AG10803 (cell line): ENCODE data around the gene FAM120C.

Source experiments
- DNase-seq: peaks from one replicate; pipeline ENCODE4 v3.0.0; 2010; ENCODE audit warnings: low read depth
- H3K4me3 ChIP-seq: 2 replicates; pipeline ENCODE4 v1.5.1; 2011; ENCODE audit warnings: mild to moderate bottlenecking, low read length, control low read depth
- TF ChIP-seq, protein P1 (sequence below): conservative IDR thresholded peaks from 2 replicates; pipeline ENCODE4 v1.5.1; 2011; ENCODE audit warnings: mild to moderate bottlenecking, low read length, control low read depth, inconsistent platforms

The FAM120C gene

DNA sequence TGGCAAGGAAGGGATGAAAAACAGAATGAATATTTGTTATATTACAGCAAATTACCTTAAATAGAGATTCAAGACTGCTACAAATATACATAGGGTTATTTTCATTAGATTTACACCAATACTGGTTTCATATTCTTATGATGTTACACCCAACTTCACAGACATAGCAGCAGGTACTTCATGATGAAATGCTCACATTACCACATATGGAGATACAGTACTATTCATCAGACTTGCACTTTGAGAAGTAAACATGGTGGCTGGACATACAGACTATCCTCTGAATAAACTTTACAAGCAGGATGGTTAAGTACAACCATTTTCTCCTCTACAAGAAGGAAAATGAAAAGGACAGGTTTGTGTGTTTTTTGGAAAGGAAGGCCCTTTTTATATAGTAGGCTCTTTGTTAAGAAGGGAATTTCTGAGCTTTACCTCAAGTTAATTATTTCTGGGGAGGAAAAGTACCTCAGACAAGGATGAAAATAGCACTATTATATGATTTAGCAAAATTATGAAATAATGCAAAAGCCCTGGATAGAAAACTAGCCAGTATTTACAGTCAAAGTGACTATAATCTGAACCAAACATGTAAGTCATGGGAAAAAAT is 12.0 kb upstream of the FAM120C start:
- H3K4me3 ChIP-seq, result no peak overlapping the region
- TF ChIP-seq, protein P1, sequence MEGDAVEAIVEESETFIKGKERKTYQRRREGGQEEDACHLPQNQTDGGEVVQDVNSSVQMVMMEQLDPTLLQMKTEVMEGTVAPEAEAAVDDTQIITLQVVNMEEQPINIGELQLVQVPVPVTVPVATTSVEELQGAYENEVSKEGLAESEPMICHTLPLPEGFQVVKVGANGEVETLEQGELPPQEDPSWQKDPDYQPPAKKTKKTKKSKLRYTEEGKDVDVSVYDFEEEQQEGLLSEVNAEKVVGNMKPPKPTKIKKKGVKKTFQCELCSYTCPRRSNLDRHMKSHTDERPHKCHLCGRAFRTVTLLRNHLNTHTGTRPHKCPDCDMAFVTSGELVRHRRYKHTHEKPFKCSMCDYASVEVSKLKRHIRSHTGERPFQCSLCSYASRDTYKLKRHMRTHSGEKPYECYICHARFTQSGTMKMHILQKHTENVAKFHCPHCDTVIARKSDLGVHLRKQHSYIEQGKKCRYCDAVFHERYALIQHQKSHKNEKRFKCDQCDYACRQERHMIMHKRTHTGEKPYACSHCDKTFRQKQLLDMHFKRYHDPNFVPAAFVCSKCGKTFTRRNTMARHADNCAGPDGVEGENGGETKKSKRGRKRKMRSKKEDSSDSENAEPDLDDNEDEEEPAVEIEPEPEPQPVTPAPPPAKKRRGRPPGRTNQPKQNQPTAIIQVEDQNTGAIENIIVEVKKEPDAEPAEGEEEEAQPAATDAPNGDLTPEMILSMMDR, result no peak
- DNase-seq, result no peak

GRCh38 chrX:54193085-54193821 is 10.2 kb upstream of the FAM120C start:
- TF ChIP-seq, protein P1, result no peak
- H3K4me3 ChIP-seq, result no peak overlapping the region
- DNase-seq, result no peak

- DNase-seq, result no peak
- no peak overlapping the region for H3K4me3 ChIP-seq
Measured at GRCh38 chrX:54184474-54184873, 1.4 kb upstream of the FAM120C start.

DNA sequence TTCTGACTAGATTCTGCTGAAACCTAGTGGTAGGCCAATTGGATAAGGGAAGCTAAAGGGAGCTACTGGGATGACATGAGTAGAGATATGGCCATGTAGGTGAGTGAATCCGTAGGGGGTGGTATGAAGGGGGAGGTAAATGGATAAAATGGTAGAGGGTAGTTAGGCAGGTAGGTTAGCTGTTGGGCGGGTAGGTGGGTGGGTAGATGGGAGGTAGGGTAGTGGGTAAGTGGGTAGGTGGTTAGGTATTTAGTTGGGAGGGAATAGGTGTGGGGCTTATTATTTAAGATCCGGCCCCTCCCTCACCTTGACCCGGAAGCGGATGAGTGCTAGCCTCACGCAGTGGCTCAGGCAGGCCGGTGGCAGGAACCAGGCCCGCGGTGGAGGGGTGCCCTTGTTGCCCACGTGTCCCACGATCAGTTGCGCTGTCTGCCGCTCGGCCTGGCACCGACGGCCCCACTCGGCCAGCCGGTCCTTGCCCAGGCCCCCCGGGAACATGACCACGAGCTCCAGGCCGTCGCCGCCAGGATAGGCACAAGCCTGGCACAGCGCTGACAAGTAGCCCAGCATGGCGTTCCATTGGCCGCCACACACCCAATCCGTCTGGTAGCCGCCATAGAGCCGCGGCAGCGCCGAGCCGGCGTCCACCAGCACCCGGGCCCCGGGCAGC is 725 bp downstream of the FAM120C start:
- TF ChIP-seq, protein P1, result no peak
- DNase-seq, result peak; percentile 29
- H3K4me3 ChIP-seq, result peak overlapping the region; percentile 65

More at GRCh38 chrX:54184474-54184873, 1.4 kb upstream of the FAM120C start:
- TF ChIP-seq, protein P1, result no peak

DNA sequence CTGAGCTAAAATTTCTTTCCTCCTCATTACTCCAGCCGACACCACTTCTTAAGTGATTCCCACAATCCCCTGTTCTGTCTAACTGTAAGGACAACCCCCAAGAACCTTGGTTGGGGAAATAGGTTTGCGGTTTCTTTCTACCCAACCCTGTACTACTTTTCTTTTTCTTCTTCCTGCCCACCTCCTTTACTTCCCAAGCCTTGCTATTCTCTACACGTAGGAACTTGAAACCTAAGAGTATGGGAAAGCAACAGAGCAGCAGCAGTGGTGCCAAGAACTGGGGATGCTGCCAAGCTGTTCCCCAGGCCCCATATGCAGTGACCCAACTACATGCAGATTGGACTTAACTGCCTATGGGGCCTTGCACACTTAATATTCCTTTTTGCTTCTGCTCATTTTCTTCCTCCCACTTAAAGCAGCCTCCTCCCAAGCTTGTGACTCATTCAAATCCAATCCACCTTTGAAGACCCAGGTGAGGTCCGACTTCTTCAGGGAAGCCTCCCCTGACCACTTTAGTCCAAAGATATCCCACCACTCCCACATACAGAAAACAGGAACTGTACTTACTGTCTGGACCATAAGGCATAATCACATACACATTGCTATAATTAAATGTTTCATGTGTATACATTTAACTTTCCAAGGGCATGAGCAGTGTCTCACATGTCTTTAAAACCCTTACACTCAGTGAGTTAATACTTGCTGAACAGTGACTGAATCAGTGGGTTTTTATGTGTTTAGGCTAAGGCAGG is 1.7 kb downstream of the FAM120C start:
- H3K4me3 ChIP-seq, result peak overlapping the region; percentile 65
- TF ChIP-seq, protein P1, result no peak
- DNase-seq, result peak; percentile 9

- peak overlapping the region; percentile 65 for H3K4me3 ChIP-seq
- peak; percentile 21 for DNase-seq
- TF ChIP-seq, protein P1, result no peak
Measured at GRCh38 chrX:54180403-54180802, 2.7 kb downstream of the FAM120C start.
